Nephron progenitor cell (in vitro differentiated cells): ENCODE results near the gene METTL5.

Experiments
- DNase-seq: peaks from one replicate; pipeline ENCODE4 v3.0.0; 2021
- H3K27ac Mint-ChIP-seq: 2 replicates; pipeline ENCODE4 v1.8.0; 2021; ENCODE audit warnings: mild to moderate bottlenecking, moderate library complexity, mixed read lengths
- H3K27me3 Mint-ChIP-seq: 2 replicates; pipeline ENCODE4 v1.8.0; 2021; ENCODE audit warnings: mild to moderate bottlenecking, low read depth, mixed read lengths; ENCODE audit not compliant: poor library complexity
- H3K36me3 Mint-ChIP-seq: 2 replicates; pipeline ENCODE4 v1.8.0; 2021; ENCODE audit warnings: low read depth, mixed read lengths
- H3K4me1 Mint-ChIP-seq: 2 replicates; pipeline ENCODE4 v1.8.0; 2021; ENCODE audit warnings: mixed read lengths
- H3K4me3 Mint-ChIP-seq: 2 replicates; pipeline ENCODE4 v1.8.0; 2021; ENCODE audit warnings: mild to moderate bottlenecking, moderate library complexity, mixed read lengths
- H3K9me3 Mint-ChIP-seq: 2 replicates; pipeline ENCODE4 v1.8.0; 2021; ENCODE audit warnings: mild to moderate bottlenecking, moderate library complexity, mixed read lengths
- TF ChIP-seq, protein P1 (sequence below): fragments of 200-600 bp; sonication (generic); IDR thresholded peaks from 2 replicates; pipeline ENCODE4 v1.5.0; 2021; ENCODE audit warnings: antibody characterized with exemption

The METTL5 gene

GRCh38 chr2:169775354-169775753 lies 49.4 kb downstream of the METTL5 start:
- H3K27me3 Mint-ChIP-seq = no peaks in the 10 kb centered on the region
- H3K9me3 Mint-ChIP-seq = peaks cover 4% of the 10 kb centered on the region
- peaks cover 25% of the 10 kb centered on the region for H3K4me1 Mint-ChIP-seq
- H3K27ac Mint-ChIP-seq = no peak overlapping the region
- H3K4me3 Mint-ChIP-seq = no peak overlapping the region
- no peak for DNase-seq
- TF ChIP-seq, protein P1, sequence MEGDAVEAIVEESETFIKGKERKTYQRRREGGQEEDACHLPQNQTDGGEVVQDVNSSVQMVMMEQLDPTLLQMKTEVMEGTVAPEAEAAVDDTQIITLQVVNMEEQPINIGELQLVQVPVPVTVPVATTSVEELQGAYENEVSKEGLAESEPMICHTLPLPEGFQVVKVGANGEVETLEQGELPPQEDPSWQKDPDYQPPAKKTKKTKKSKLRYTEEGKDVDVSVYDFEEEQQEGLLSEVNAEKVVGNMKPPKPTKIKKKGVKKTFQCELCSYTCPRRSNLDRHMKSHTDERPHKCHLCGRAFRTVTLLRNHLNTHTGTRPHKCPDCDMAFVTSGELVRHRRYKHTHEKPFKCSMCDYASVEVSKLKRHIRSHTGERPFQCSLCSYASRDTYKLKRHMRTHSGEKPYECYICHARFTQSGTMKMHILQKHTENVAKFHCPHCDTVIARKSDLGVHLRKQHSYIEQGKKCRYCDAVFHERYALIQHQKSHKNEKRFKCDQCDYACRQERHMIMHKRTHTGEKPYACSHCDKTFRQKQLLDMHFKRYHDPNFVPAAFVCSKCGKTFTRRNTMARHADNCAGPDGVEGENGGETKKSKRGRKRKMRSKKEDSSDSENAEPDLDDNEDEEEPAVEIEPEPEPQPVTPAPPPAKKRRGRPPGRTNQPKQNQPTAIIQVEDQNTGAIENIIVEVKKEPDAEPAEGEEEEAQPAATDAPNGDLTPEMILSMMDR = no peak
- H3K36me3 Mint-ChIP-seq = peaks cover 15% of the 10 kb centered on the region

- Mint-ChIP-seq H3K9me3 (no peaks in the 10 kb centered on the region), H3K27me3 (no peaks in the 10 kb centered on the region)
- no peak for DNase-seq
These were observed 52.1 kb downstream of the METTL5 start for GRCh38 chr2:169772651-169773050.

DNA sequence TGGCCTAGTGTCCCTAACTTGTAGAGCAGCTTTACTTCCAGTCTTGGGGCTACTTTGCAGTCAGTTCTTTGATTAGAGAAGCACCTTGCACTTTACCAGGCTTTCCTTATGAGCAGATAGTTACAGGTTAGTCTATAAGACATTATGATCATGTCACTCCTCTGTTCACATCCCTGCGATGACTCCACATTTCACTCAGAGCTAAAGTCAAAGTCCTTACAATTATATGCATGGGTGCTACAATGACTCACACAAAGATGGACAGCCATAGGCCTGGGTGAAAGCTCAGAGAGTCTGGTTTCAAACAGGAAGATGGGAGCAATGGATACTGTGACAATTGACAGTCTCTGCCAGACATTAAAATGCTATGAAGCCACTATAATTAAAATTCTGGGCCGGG lies 53.1 kb downstream of the METTL5 start:
- no peaks in the 10 kb centered on the region for H3K27me3 Mint-ChIP-seq

More at GRCh38 chr2:169772651-169773050, 52.1 kb downstream of the METTL5 start:
- Mint-ChIP-seq H3K4me3 (no peak overlapping the region), H3K4me1 (peaks cover 15% of the 10 kb centered on the region), H3K36me3 (peaks cover 4% of the 10 kb centered on the region), H3K27ac (no peak overlapping the region)
- TF ChIP-seq, protein P1 = no peak

DNA sequence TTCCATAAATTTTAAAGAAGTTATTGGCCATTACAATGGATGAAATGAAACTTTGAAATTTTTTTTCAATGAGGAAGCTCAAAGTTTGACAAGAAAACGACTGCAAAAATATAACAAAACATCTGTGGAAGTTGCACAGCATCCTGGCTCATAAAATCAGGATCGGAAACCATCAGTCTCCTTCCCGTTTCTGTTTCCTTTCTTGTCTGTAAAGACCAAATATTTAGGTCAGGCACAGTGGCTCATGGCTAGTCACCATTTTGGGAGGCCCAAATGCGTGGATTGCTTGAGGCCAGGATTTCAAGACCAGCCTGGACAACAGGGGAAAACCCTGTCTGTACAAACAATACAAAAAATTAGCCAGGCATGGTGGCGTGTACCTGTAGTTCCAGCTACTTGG lies 53.7 kb downstream of the METTL5 start:
- Mint-ChIP-seq H3K27me3 (no peaks in the 10 kb centered on the region), H3K36me3 (peaks cover 18% of the 10 kb centered on the region), H3K4me3 (no peak overlapping the region), H3K9me3 (no peaks in the 10 kb centered on the region), H3K27ac (no peak overlapping the region), H3K4me1 (peaks cover 5% of the 10 kb centered on the region)
- no peak for DNase-seq
- TF ChIP-seq, protein P1 = no peak

More for the DNA sequence above, 53.1 kb downstream of the METTL5 start:
- H3K4me1 Mint-ChIP-seq = peaks cover 11% of the 10 kb centered on the region
- TF ChIP-seq, protein P1 = no peak
- no peak overlapping the region for H3K27ac Mint-ChIP-seq
- H3K4me3 Mint-ChIP-seq = no peak overlapping the region
- H3K36me3 Mint-ChIP-seq = peaks cover 14% of the 10 kb centered on the region
- no peaks in the 10 kb centered on the region for H3K9me3 Mint-ChIP-seq
- no peak for DNase-seq

DNA sequence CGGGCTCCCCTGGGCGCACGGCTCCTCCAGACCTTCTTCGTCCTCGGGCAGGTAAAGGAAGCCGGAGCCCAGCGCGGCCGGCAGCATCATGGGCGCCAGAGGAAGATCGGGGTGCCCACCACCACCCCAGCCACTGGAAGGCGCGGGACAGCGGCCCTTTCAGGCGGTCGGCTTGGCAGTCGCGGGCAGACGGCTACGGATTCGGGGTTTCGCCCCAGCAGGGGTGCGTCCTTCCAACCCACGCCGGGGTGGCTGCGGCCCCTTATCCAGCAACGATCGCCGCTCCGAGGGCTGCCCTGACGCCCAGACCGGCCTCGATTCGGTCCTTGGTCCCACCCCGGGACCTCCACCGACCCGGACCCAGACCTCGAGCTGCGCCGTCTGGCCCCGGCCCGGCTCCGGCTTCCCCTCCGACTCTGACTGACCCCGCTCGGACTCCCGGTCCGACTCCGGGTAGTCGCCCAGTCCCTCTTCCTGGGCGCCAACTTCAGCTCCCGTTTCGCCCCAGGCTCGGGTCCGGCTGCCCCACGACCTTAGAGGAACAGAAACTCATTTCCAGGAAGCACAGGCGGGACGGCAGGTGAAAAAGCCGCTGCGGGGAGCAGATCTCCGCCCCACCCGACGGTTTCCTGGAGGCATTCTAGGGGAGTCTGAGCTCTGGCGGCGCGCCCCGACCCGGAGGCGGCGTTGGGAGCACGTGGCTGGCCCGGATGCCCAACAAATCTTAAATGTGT lies 56.3 kb downstream of the METTL5 start:
- Mint-ChIP-seq H3K9me3 (no peaks in the 10 kb centered on the region), H3K27me3 (no peaks in the 10 kb centered on the region), H3K27ac (no peak overlapping the region), H3K4me1 (no peaks in the 10 kb centered on the region), H3K4me3 (no peak overlapping the region), H3K36me3 (peaks cover 23% of the 10 kb centered on the region)
- DNase-seq = no peak
- TF ChIP-seq, protein P1 = no peak

GRCh38 chr2:169767243-169767888 lies 57.3 kb downstream of the METTL5 start:
- peak; percentile 18 for DNase-seq
- Mint-ChIP-seq H3K4me3 (no peak overlapping the region), H3K27me3 (no peaks in the 10 kb centered on the region), H3K4me1 (no peaks in the 10 kb centered on the region), H3K9me3 (peaks cover 9% of the 10 kb centered on the region), H3K27ac (no peak overlapping the region), H3K36me3 (peaks cover 33% of the 10 kb centered on the region)
- TF ChIP-seq, protein P1 = peak; percentile 44
